Mucosa of stomach (tissue), 1 donor: Measurements from ENCODE around the gene LAMB3.

Experiments used
- H3K27me3 ChIP-seq: one replicate; pipeline ENCODE4 v1.7.0; 2013; ENCODE audit warnings: mild to moderate bottlenecking, low read length; ENCODE audit not compliant: control insufficient read depth, insufficient read depth
- H3K36me3 ChIP-seq: one replicate; pipeline ENCODE4 v1.7.0; 2013; ENCODE audit warnings: low read length; ENCODE audit not compliant: control insufficient read depth, insufficient read depth
- H3K4me1 ChIP-seq: one replicate; pipeline ENCODE4 v1.7.0; 2013; ENCODE audit warnings: mild to moderate bottlenecking, low read length; ENCODE audit not compliant: control insufficient read depth, insufficient read depth
- H3K4me3 ChIP-seq: one replicate; pipeline ENCODE4 v1.7.0; 2013; ENCODE audit warnings: low read length
- H3K9ac ChIP-seq: one replicate; pipeline ENCODE4 v1.7.0; 2013; ENCODE audit warnings: mild to moderate bottlenecking, low read length, moderate library complexity
- H3K9me3 ChIP-seq: one replicate; pipeline ENCODE4 v1.7.0; 2013; ENCODE audit warnings: mild to moderate bottlenecking, low read length, moderate library complexity; ENCODE audit not compliant: control insufficient read depth
- donor health status: Pancreatic carcinoma.

The LAMB3 gene

GRCh38 chr1:209609791-209610630, 42.2 kb downstream of the LAMB3 start:
- H3K9ac ChIP-seq = no peak overlapping the region
- H3K27me3 ChIP-seq = no peaks in the 10 kb centered on the region
- peaks cover 5% of the 10 kb centered on the region for H3K36me3 ChIP-seq
- peaks cover 6% of the 10 kb centered on the region for H3K4me1 ChIP-seq
- H3K4me3 ChIP-seq = no peak overlapping the region
- H3K9me3 ChIP-seq = no peaks in the 10 kb centered on the region

DNA sequence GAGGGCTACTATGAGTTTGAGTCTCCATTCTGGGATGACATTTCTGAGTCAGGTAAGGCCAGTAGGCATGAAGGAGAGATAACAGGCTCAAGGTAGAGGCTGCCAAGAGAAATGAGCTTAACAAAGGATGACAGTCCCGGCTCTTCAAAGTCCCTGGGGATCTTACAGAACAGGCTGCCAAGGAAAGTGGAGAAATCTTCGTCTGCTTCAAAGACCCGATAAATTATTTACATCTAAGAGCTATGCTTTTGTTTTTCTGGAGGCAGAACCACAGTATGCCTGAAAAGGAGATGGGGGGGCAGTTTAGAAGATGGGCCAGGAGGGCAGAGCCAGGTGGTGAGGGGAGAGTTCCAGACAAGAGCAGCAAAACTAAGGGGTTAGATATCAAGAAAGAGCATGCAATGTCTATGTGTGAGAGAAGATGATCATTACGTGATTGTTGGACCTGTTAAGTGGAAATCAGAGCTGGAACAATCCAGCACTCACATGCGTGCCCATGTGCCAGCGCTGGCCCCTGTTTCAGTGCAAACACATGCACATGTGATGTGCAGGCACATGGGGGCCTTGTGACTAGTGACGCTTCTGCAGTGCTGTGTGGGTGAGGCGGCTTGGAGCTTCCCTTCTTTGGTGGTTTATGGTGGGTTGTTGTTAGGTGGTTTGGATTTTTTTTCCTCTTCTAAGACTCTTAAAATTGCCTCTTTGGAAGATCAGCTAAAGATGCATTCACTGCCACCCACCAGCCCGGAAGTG, 43.0 kb downstream of the LAMB3 start:
- H3K4me1 ChIP-seq = peaks cover 6% of the 10 kb centered on the region
- no peak overlapping the region for H3K4me3 ChIP-seq
- H3K36me3 ChIP-seq = no peaks in the 10 kb centered on the region
- H3K9me3 ChIP-seq = no peaks in the 10 kb centered on the region
- no peaks in the 10 kb centered on the region for H3K27me3 ChIP-seq
- no peak overlapping the region for H3K9ac ChIP-seq

DNA sequence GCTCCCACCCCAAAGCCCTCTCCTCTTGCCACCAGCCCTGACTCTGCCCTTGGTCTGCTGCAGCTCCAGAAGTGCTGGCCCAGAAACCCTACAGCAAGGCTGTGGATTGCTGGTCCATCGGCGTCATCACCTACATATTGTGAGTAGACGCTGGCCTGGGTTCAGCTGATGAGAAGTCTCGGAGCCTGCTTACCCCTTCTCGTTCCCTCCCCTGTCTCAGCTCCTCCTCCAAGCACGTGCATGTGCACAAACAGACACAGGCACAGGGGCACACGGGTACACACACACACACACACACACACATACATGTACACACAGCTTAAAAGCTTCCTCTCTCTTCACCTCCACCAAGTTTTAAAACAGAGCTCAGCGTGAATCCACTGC, 44.4 kb downstream of the LAMB3 start:
- no peak overlapping the region for H3K9ac ChIP-seq
- no peaks in the 10 kb centered on the region for H3K36me3 ChIP-seq
- no peak overlapping the region for H3K4me3 ChIP-seq

GRCh38 chr1:209607102-209607794, 45.0 kb downstream of the LAMB3 start:
- no peaks in the 10 kb centered on the region for H3K36me3 ChIP-seq
- H3K4me3 ChIP-seq = no peak overlapping the region
- no peaks in the 10 kb centered on the region for H3K27me3 ChIP-seq
- no peaks in the 10 kb centered on the region for H3K4me1 ChIP-seq
- H3K9ac ChIP-seq = no peak overlapping the region
- no peaks in the 10 kb centered on the region for H3K9me3 ChIP-seq

More for the DNA sequence above, 44.4 kb downstream of the LAMB3 start:
- H3K4me1 ChIP-seq = no peaks in the 10 kb centered on the region
- no peaks in the 10 kb centered on the region for H3K9me3 ChIP-seq
- no peaks in the 10 kb centered on the region for H3K27me3 ChIP-seq

DNA sequence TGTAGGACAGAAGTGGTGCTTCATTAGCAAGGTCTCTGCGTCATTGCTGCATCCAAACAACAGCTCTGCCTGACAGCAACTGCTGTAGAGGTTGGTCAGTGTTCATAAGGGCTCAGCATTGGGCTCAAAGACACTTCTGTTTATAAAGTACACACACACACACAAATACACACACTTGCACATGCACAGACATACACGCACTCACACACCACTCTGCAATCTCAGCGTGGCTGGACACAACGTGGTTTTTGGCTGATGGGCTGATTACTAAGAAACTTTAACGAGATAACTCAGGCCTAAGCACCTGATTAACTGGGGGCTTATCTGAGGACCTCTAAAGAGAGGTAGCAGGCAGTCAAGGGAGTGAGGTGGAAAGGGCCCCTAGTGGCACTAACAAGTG, 48.3 kb downstream of the LAMB3 start:
- Histone ChIP-seq H3K4me3 (no peak overlapping the region), H3K36me3 (no peaks in the 10 kb centered on the region), H3K9me3 (no peaks in the 10 kb centered on the region), H3K27me3 (no peaks in the 10 kb centered on the region), H3K4me1 (no peaks in the 10 kb centered on the region), H3K9ac (no peak overlapping the region)

DNA sequence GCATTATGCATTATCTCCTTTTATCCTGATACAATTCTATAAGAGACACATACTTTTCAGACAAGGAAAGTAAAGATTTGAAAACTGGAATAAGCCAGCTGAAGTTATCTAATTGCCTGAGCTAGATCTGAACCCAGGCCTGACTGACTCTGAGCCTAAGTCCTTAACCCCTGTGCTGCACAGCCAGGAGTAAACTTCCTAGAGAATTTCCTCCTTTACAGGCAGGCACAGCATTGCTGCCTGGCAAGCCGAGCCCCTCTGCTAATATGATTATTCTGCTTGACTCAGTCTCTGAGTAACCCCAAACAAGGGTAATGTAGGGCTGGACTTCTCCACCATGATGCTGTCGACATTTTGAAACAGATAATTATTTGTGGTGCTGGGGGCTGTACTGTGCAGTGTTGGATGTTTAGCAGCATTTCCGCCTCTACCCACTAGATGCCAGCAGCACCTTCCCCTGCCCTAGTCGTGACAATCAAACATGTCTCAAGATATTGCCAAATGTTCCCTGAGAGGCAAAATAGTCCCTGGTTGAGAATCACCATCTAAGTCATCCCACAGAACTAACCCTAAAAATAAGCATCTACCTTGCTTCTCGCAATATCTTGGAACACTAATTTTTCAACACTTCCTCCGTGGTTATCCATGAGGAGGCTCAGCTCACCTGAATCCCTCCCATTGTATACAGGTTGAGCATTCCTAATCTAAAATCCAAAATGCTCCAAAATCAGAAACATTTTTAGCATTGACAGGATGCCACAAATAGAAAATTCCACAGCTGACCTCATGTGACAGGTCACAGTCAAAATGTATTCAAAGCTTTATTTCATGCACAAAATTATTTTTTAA, 50.2 kb downstream of the LAMB3 start:
- Histone ChIP-seq H3K9me3 (no peaks in the 10 kb centered on the region), H3K27me3 (no peaks in the 10 kb centered on the region), H3K4me3 (no peak overlapping the region), H3K9ac (no peak overlapping the region), H3K36me3 (no peaks in the 10 kb centered on the region), H3K4me1 (no peaks in the 10 kb centered on the region)

GRCh38 chr1:209600541-209600940, 51.7 kb downstream of the LAMB3 start:
- Histone ChIP-seq H3K4me3 (no peak overlapping the region), H3K36me3 (no peaks in the 10 kb centered on the region), H3K9me3 (no peaks in the 10 kb centered on the region), H3K4me1 (no peaks in the 10 kb centered on the region), H3K9ac (no peak overlapping the region), H3K27me3 (no peaks in the 10 kb centered on the region)

GRCh38 chr1:209598227-209598626, 54.0 kb downstream of the LAMB3 start:
- no peaks in the 10 kb centered on the region for H3K27me3 ChIP-seq
- no peak overlapping the region for H3K4me3 ChIP-seq
- no peaks in the 10 kb centered on the region for H3K9me3 ChIP-seq
- no peaks in the 10 kb centered on the region for H3K36me3 ChIP-seq
- no peak overlapping the region for H3K9ac ChIP-seq
- H3K4me1 ChIP-seq = no peaks in the 10 kb centered on the region

DNA sequence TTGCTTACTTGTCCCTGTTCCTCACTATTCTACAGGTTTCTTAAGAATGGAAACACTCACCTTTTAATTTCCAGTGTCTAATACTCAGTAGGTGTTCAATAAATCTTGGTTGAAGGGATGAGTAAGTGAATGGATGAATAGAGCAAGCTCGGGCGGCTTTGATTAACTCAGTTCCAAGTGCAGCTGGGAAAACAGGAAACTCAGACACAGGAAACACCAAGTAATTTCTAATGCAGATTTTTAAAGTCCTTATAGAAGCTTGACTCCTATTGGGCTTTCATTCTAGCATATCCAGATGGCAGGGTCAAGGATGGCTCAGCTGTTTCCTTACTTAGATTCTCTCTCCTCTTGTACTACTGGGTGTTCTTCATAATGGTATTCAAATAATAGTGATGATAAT, 54.7 kb downstream of the LAMB3 start:
- Histone ChIP-seq H3K4me1 (no peaks in the 10 kb centered on the region), H3K9me3 (no peaks in the 10 kb centered on the region), H3K4me3 (no peak overlapping the region), H3K27me3 (no peaks in the 10 kb centered on the region), H3K9ac (no peak overlapping the region), H3K36me3 (no peaks in the 10 kb centered on the region)

GRCh38 chr1:209595599-209596285, 56.5 kb downstream of the LAMB3 start:
- Histone ChIP-seq H3K4me1 (no peaks in the 10 kb centered on the region), H3K4me3 (no peak overlapping the region)

GRCh38 chr1:209595028-209595427, 57.2 kb downstream of the LAMB3 start:
- H3K9me3 ChIP-seq = no peaks in the 10 kb centered on the region
- H3K9ac ChIP-seq = no peak overlapping the region
- no peaks in the 10 kb centered on the region for H3K36me3 ChIP-seq
- no peaks in the 10 kb centered on the region for H3K4me1 ChIP-seq
- no peaks in the 10 kb centered on the region for H3K27me3 ChIP-seq
- H3K4me3 ChIP-seq = no peak overlapping the region

More at GRCh38 chr1:209595599-209596285, 56.5 kb downstream of the LAMB3 start:
- H3K9ac ChIP-seq = no peak overlapping the region
- no peaks in the 10 kb centered on the region for H3K9me3 ChIP-seq
- H3K36me3 ChIP-seq = no peaks in the 10 kb centered on the region
- no peaks in the 10 kb centered on the region for H3K27me3 ChIP-seq
